Endothelial cell of umbilical vein (primary cell): ENCODE measurements around the gene KIAA1210. TPM values are rescaled to one million over a fixed set of nuclear protein-coding genes. Genes with fewer than 3 reads are reported as not detected.

Experiments
- BruUV-seq: library from RNA; stranded (reverse); fragments of 400-500 nt; replicated peaks from 2 replicates; lab custom pipeline; 2021; lab: Mats Ljungman, UMichigan
- CTCF ChIA-PET: fragments of 300-600, 350-600 bp; sonication (Branson Sonifier 250); formaldehyde crosslinking; loops from one replicate; lab custom pipeline; 2021; ENCODE audit warnings: antibody characterized with exemption, inconsistent platforms; lab: Charles Lee
- POLR2A ChIA-PET: fragments of 300-600, 350-600 bp; sonication (Branson Sonifier 250); formaldehyde crosslinking; loops from one replicate; lab custom pipeline; 2021; ENCODE audit warnings: antibody characterized with exemption, inconsistent platforms; lab: Charles Lee
- DNase-seq: peaks from one replicate; pipeline ENCODE4 v3.0.0-alpha.2; 2011; ENCODE audit warnings: low read depth, low spot score
- FAIRE-seq: peaks from 2 replicates; lab custom pipeline; 2011; peaks lifted over from hg19 to GRCh38; lab: Jason Lieb, UNC
- H2AFZ ChIP-seq: 2 replicates; pipeline ENCODE4 v1.6.0; 2012; ENCODE audit warnings: low read depth, low read length, control low read depth, inconsistent platforms
- H3K27ac ChIP-seq: 2 replicates; pipeline ENCODE4 v1.5.1; 2011; ENCODE audit warnings: low read depth, mild to moderate bottlenecking, control low read depth, low read length, moderate library complexity; ENCODE audit not compliant: insufficient read depth
- H3K27me3 ChIP-seq, 2 experiments: 2 replicates each; pipeline versions ENCODE4 v1.6.0 to v1.6.1; 2011; ENCODE audit warnings: low read length in 2 of 2, mixed read lengths in 1 of 2; ENCODE audit not compliant: control insufficient read depth in 2 of 2, insufficient read depth in 2 of 2
- H3K36me3 ChIP-seq, 2 experiments: 2 replicates in 1 of 2; 3 replicates in 1 of 2; pipeline ENCODE4 v1.5.1; 2011; ENCODE audit warnings: low read length in 2 of 2, mild to moderate bottlenecking in 1 of 2, moderate library complexity in 1 of 2; ENCODE audit not compliant: control insufficient read depth in 2 of 2, insufficient read depth in 2 of 2; ENCODE audit errors: extremely low read depth in 1 of 2
- H3K4me1 ChIP-seq: 3 replicates; pipeline ENCODE4 v1.5.1; 2011; ENCODE audit warnings: mild to moderate bottlenecking, low read length; ENCODE audit not compliant: control insufficient read depth, insufficient read depth; ENCODE audit errors: extremely low read depth
- H3K4me2 ChIP-seq: 2 replicates; pipeline ENCODE4 v1.6.1; 2011; ENCODE audit warnings: low read length, control low read depth, mixed read lengths; ENCODE audit not compliant: insufficient read depth
- H3K4me3 ChIP-seq, 3 experiments: fragments of 200-600 bp in 1 of 3; sonication (generic), shearing (Covaris generic) in 1 of 3; replicated peaks in 1 of 3; 2 replicates each; pipeline ENCODE4 v1.5.1; 2011 to 2016; ENCODE audit warnings: control low read depth in 3 of 3, low read length in 3 of 3, mild to moderate bottlenecking in 2 of 3, inconsistent platforms in 1 of 3, low read depth in 1 of 3, moderate library complexity in 1 of 3; ENCODE audit not compliant: insufficient read depth in 1 of 3
- H3K79me2 ChIP-seq: 2 replicates; pipeline ENCODE4 v1.6.0; 2012; ENCODE audit warnings: low read length, inconsistent platforms; ENCODE audit not compliant: control insufficient read depth, insufficient read depth
- H3K9ac ChIP-seq: replicated peaks from 2 replicates; pipeline ENCODE3; 2011; ENCODE audit warnings: low read length, control low read depth; ENCODE audit not compliant: insufficient read depth; ENCODE audit errors: extremely low read depth
- H3K9me1 ChIP-seq: replicated peaks from 3 replicates; pipeline ENCODE4 v1.6.0; 2011; ENCODE audit warnings: mild to moderate bottlenecking, low read length; ENCODE audit not compliant: control insufficient read depth, insufficient read depth; ENCODE audit errors: extremely low read depth
- H3K9me3 ChIP-seq: replicated peaks from 2 replicates; pipeline ENCODE4 v1.5.1; 2012; ENCODE audit warnings: low read length, inconsistent platforms; ENCODE audit not compliant: control insufficient read depth, insufficient read depth
- H4K20me1 ChIP-seq: replicated peaks from 2 replicates; pipeline ENCODE3; 2011; ENCODE audit warnings: mild to moderate bottlenecking, low read length; ENCODE audit not compliant: control insufficient read depth, insufficient read depth; ENCODE audit errors: extremely low read depth
- CTCF ChIP-seq, 2 donors: IDR thresholded peaks; 1 replicate in 1 of 2; 2 replicates in 1 of 2; pipeline ENCODE4 v1.5.1; 2011; ENCODE audit warnings: low read length in 2 of 2, mild to moderate bottlenecking in 2 of 2, moderate library complexity in 2 of 2, control low read depth in 1 of 2, inconsistent platforms in 1 of 2, low read depth in 1 of 2; ENCODE audit not compliant: insufficient read depth in 1 of 2; ENCODE audit errors: extremely low read depth in 1 of 2
- EZH2 ChIP-seq: IDR thresholded peaks from 2 replicates; pipeline ENCODE4 v1.6.1; 2012; ENCODE audit warnings: borderline replicate concordance, low read depth, mild to moderate bottlenecking, moderate library complexity, low read length, inconsistent platforms; ENCODE audit not compliant: severe bottlenecking
- FOS ChIP-seq: IDR thresholded peaks from 2 replicates; pipeline ENCODE4 v1.6.1; 2011; ENCODE audit warnings: mild to moderate bottlenecking, low read length, moderate library complexity, borderline replicate concordance; ENCODE audit not compliant: insufficient read depth
- GATA2 ChIP-seq: IDR thresholded peaks from 2 replicates; pipeline ENCODE4 v1.7.0; 2011; ENCODE audit warnings: low read depth, mild to moderate bottlenecking, moderate library complexity, mixed read lengths, low read length; ENCODE audit not compliant: insufficient read length, insufficient read depth
- JUN ChIP-seq: IDR thresholded peaks from 2 replicates; pipeline ENCODE4 v1.6.1; 2011; ENCODE audit warnings: borderline replicate concordance, low read depth; ENCODE audit not compliant: insufficient read length, insufficient read depth
- MAX ChIP-seq: IDR thresholded peaks from 2 replicates; pipeline ENCODE4 v1.6.1; 2011; ENCODE audit not compliant: insufficient read depth, insufficient read length
- MYC ChIP-seq: IDR thresholded peaks from one replicate; pipeline ENCODE4 v1.6.1; 2011; ENCODE audit warnings: mild to moderate bottlenecking, low read depth, low read length
- POLR2A ChIP-seq: IDR thresholded peaks from 2 replicates; pipeline ENCODE4 v1.6.1; 2012; ENCODE audit warnings: low read depth, mild to moderate bottlenecking, control low read depth, low read length
- POLR2AphosphoS5 ChIP-seq: IDR thresholded peaks from 2 replicates; pipeline ENCODE4 v1.6.1; 2012; ENCODE audit warnings: low read depth, mild to moderate bottlenecking, control low read depth, low read length, moderate library complexity; ENCODE audit not compliant: insufficient read depth
- dilution Hi-C: fragments of 300-500 bp; cut with MboI; formaldehyde crosslinking; loops from one replicate; pipeline ENCODE4 v1.15.0; 2019; ENCODE audit warnings: low sequenced_read_pairs; ENCODE audit not compliant: extremely low pct_ligation_motif_present
- intact Hi-C: fragments of 100-400 bp; cut with micrococcal nuclease; formaldehyde crosslinking; loops from one replicate; pipeline ENCODE4 v1.10.0; 2022
- polyA plus RNA-seq, 4 experiments: library from polyadenylated mRNA; depleted of rRNA in 3 of 4; stranded (reverse) in 3 of 4; unstranded in 1 of 4; fragments of >200 nt; gene quantifications; 2 replicates each; pipeline versions ENCODE4 v1.2.1 to v1.2.3, GENCODE V29; 2011 to 2012; ENCODE audit warnings: missing spikeins in 1 of 4
- total RNA-seq: library from RNA; stranded (reverse); gene quantifications from 2 replicates; pipeline ENCODE4 v1.2.3, GENCODE V29; 2021

The KIAA1210 gene
- total and polyA plus RNA-seq, 2 donors (not counting 3 experiments of a cell fraction or from before 2014, with no cell fraction given): not detected

GRCh38 chrX:119071381-119071780, 56.2 kb downstream of the KIAA1210 start:
- Histone ChIP-seq H3K4me1 (no peaks in the 10 kb centered on the region), H3K79me2 (no peaks in the 10 kb centered on the region), H4K20me1 (no peaks in the 10 kb centered on the region), H3K4me2 (no peak overlapping the region), H3K36me3 (no peaks in the 10 kb centered on the region), H3K27ac (no peak overlapping the region), H3K9me1 (no peaks in the 10 kb centered on the region), H3K9ac (no peak overlapping the region), H3K4me3 (no peak overlapping the region), H3K9me3 (no peaks in the 10 kb centered on the region), H3K27me3 (peaks cover 0 to 2% of the 10 kb centered on the region in 2 experiments), H2AFZ (no peak overlapping the region)
- intact Hi-C loops (no loop called here), dilution Hi-C loops (no loop called here)
- TF ChIP-seq MAX (no peak), CTCF (IDR thresholded peaks at IDR 0.05; ENCODE audit: extremely low read depth in 1 of 2, insufficient read depth in 1 of 2, low read depth in 1 of 2, low read length in 2 of 2) (no peak), FOS (no peak), EZH2 (no peak), JUN (no peak), GATA2 (no peak), MYC (no peak), POLR2A (no peak), POLR2AphosphoS5 (no peak)
- no peak for FAIRE-seq
- no peak for DNase-seq
- BruUV-seq: no TSS peak
- ChIA-PET POLR2A (no interaction called here), CTCF (interaction anchor here (1.0 kb wide), 1 partner anchor 232 kb away, joined by 4 read pairs; no protein-coding TSS in a partner anchor)
